Neuron (in vitro differentiated cells): ENCODE measurements around the gene KCNN4.

Experiments
- H2AFZ ChIP-seq: one replicate; pipeline ENCODE4 v1.6.1; 2013; ENCODE audit warnings: low read depth, mild to moderate bottlenecking, inconsistent platforms, low read length, moderate library complexity
- H3K27me3 ChIP-seq: one replicate; pipeline ENCODE4 v1.6.1; 2013; ENCODE audit warnings: low read length; ENCODE audit not compliant: insufficient read depth
- H3K36me3 ChIP-seq: one replicate; pipeline ENCODE4 v1.6.1; 2013; ENCODE audit warnings: low read length; ENCODE audit not compliant: insufficient read depth
- H3K4me1 ChIP-seq: one replicate; pipeline ENCODE4 v1.6.1; 2013; ENCODE audit warnings: low read length; ENCODE audit not compliant: insufficient read depth
- H3K4me3 ChIP-seq: 2 replicates; pipeline ENCODE4 v1.5.1; 2013; ENCODE audit warnings: mild to moderate bottlenecking, low read length, moderate library complexity
- H3K9me3 ChIP-seq: one replicate; pipeline ENCODE4 v1.6.1; 2013; ENCODE audit warnings: low read length

Gene KCNN4

GRCh38 chr19:43723588-43723987 is 57.2 kb downstream of the KCNN4 start:
- Histone ChIP-seq H3K4me3 (no peak overlapping the region), H3K9me3 (no peaks in the 10 kb centered on the region), H3K27me3 (peaks cover 4% of the 10 kb centered on the region), H3K4me1 (no peaks in the 10 kb centered on the region), H2AFZ (no peak overlapping the region), H3K36me3 (peaks cover 2% of the 10 kb centered on the region)

GRCh38 chr19:43721469-43722048 is 59.2 kb downstream of the KCNN4 start:
- Histone ChIP-seq H3K36me3 (no peaks in the 10 kb centered on the region), H3K4me1 (no peaks in the 10 kb centered on the region), H2AFZ (no peak overlapping the region), H3K9me3 (no peaks in the 10 kb centered on the region), H3K4me3 (no peak overlapping the region), H3K27me3 (peaks cover 4% of the 10 kb centered on the region)

GRCh38 chr19:43720936-43721335 is 59.8 kb downstream of the KCNN4 start:
- Histone ChIP-seq H3K4me1 (no peaks in the 10 kb centered on the region), H3K27me3 (peaks cover 4% of the 10 kb centered on the region), H3K9me3 (no peaks in the 10 kb centered on the region), H3K4me3 (no peak overlapping the region), H3K36me3 (no peaks in the 10 kb centered on the region), H2AFZ (no peak overlapping the region)

GRCh38 chr19:43719918-43720317 is 60.9 kb downstream of the KCNN4 start:
- Histone ChIP-seq H3K4me3 (no peak overlapping the region), H3K4me1 (no peaks in the 10 kb centered on the region), H3K36me3 (no peaks in the 10 kb centered on the region), H3K27me3 (peaks cover 4% of the 10 kb centered on the region), H2AFZ (no peak overlapping the region), H3K9me3 (no peaks in the 10 kb centered on the region)

- Histone ChIP-seq H3K36me3 (no peaks in the 10 kb centered on the region), H3K4me1 (no peaks in the 10 kb centered on the region), H3K27me3 (peaks cover 4% of the 10 kb centered on the region), H3K9me3 (no peaks in the 10 kb centered on the region), H3K4me3 (no peak overlapping the region), H2AFZ (no peak overlapping the region)
These were observed 61.4 kb downstream of the KCNN4 start for GRCh38 chr19:43719378-43719868.

- Histone ChIP-seq H3K27me3 (peaks cover 4% of the 10 kb centered on the region), H3K9me3 (no peaks in the 10 kb centered on the region), H3K36me3 (no peaks in the 10 kb centered on the region), H3K4me3 (no peak overlapping the region), H3K4me1 (no peaks in the 10 kb centered on the region), H2AFZ (no peak overlapping the region)
These were observed 62.0 kb downstream of the KCNN4 start for GRCh38 chr19:43718627-43719377.
